ENCODE results near the gene PPP1CA. TPM values are rescaled to one million over a fixed set of nuclear protein-coding genes. Genes with fewer than 3 reads are reported as not detected.
A peak's percentile ranks its signal among the peaks of the same experiment; 100 is the strongest.

The PPP1CA gene
- total RNA-seq, 2 donors from 2014 or later = 168 to 215 TPM

DNA sequence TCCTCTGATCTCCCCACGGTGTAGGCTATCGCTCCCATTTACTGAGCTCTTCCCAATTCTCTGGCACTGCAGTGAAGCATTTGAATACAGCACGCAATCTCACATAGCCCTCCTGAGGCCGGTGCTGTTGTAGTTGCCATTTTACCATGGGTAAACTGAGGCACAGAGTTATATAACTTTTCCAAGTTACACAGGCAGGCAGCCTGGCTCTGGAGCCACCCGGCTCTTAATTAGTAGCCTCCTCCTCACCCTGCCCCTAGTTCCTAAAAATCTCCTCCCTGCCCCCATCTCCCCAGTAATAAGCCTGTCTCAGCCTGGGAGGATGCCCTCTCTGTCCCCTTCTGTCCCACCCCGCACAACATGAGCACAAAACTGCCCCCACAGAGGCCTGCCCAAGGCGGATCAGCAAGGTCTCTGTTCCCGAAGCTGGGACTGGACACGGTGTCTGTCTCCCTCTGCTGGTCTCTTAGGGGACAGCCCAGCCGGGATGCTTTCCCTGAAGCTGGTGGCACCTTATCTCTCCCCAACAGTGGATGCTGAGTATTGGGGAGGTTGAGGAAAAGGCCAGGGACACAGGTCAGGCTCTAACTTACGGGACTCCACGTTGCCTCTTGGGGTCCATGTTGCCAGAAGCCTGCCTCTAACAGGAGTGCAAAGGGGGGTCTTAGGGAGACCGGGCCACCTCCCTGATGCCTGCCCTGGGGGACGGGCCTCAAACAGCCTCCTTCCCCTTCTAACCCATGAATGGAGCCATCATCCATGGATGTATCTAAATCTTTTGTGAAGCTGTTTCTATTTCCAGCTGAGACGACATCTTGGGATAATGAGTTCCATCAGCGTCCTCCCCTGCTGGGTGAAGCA lies 19.2 kb downstream of the PPP1CA start:
- peak; percentile 79 for DNase-seq (ENCODE audit: low spot score)
- H3K9me3 ChIP-seq = no peaks in the 10 kb centered on the region
- peaks cover 3% of the 10 kb centered on the region for H3K4me1 ChIP-seq (replicated peaks)
- TF ChIP-seq, protein P1, sequence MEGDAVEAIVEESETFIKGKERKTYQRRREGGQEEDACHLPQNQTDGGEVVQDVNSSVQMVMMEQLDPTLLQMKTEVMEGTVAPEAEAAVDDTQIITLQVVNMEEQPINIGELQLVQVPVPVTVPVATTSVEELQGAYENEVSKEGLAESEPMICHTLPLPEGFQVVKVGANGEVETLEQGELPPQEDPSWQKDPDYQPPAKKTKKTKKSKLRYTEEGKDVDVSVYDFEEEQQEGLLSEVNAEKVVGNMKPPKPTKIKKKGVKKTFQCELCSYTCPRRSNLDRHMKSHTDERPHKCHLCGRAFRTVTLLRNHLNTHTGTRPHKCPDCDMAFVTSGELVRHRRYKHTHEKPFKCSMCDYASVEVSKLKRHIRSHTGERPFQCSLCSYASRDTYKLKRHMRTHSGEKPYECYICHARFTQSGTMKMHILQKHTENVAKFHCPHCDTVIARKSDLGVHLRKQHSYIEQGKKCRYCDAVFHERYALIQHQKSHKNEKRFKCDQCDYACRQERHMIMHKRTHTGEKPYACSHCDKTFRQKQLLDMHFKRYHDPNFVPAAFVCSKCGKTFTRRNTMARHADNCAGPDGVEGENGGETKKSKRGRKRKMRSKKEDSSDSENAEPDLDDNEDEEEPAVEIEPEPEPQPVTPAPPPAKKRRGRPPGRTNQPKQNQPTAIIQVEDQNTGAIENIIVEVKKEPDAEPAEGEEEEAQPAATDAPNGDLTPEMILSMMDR (IDR thresholded peaks at IDR 0.05) = peak; percentile 83 to 99 (median 94)
- no peak for TF ChIP-seq POLR2A (IDR thresholded peaks at IDR 0.05)
- TF ChIP-seq POLR2AphosphoS5 (IDR thresholded peaks at IDR 0.05) = peak; percentile 70
- intact Hi-C loops (cut with DNase I) = loop anchor here (1.0 to 5.0 kb wide), 2 partner anchors 26 to 120 kb away; no protein-coding TSS in a partner anchor
- no peaks in the 10 kb centered on the region for H3K27me3 ChIP-seq (replicated peaks; ENCODE audit: insufficient read depth)
- H3K36me3 ChIP-seq = no peaks in the 10 kb centered on the region
- H3K4me3 ChIP-seq = no peak overlapping the region
- WGBS = 41% methylated on average over 16 of the region's 16 CpGs
- H3K27ac ChIP-seq = no peak overlapping the region

DNA sequence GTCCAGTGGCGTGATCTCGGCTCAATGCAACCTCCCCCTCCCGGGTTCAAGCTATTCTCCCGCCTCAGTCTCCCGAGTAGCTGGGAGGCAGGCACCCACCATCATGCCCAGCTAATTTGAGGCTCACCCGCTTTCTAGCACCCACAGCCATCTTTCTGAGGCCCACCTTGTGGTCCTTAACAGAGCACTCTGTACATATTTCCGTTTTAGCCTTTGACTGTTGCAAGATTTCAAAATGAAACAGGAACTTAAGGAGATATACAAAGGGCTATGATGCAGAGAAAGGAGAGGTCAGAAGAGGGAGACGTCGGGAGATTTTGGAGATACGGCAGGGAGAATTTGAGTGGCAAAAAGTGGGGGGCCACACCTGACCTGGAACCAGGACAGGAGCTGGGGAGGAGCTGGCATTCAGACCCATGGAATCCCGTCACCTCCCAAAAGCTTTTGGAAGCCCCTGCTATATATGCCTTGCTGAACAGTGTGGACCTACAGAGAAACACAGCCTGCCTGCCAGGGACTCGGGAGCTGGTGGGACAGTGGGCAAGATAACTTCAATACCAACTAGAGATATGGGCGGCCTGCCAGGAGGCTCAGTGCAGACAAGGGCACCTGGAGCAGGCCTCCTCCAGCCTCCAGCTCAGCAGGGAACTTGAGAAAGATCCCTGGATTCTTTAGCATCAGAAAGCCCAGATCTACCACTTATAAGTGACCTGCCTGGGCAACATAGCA lies 20.2 kb downstream of the PPP1CA start:
- 79% methylated on average over 13 of the region's 13 CpGs for WGBS
- DNase-seq (ENCODE audit: low spot score) = no peak
- Histone ChIP-seq H3K4me1 (replicated peaks) (peaks cover 3% of the 10 kb centered on the region), H3K27ac (no peak overlapping the region), H3K9me3 (no peaks in the 10 kb centered on the region), H3K4me3 (no peak overlapping the region), H3K27me3 (replicated peaks; ENCODE audit: insufficient read depth) (no peaks in the 10 kb centered on the region), H3K36me3 (no peaks in the 10 kb centered on the region)
- intact Hi-C loops (cut with DNase I) = loop anchor here (5.0 kb wide), 1 partner anchor 119 kb away; no protein-coding TSS in a partner anchor
- no peak for TF ChIP-seq POLR2A (IDR thresholded peaks at IDR 0.05)
- TF ChIP-seq POLR2AphosphoS5 (IDR thresholded peaks at IDR 0.05) = no peak
- TF ChIP-seq, protein P1 (IDR thresholded peaks at IDR 0.05) = no peak

DNA sequence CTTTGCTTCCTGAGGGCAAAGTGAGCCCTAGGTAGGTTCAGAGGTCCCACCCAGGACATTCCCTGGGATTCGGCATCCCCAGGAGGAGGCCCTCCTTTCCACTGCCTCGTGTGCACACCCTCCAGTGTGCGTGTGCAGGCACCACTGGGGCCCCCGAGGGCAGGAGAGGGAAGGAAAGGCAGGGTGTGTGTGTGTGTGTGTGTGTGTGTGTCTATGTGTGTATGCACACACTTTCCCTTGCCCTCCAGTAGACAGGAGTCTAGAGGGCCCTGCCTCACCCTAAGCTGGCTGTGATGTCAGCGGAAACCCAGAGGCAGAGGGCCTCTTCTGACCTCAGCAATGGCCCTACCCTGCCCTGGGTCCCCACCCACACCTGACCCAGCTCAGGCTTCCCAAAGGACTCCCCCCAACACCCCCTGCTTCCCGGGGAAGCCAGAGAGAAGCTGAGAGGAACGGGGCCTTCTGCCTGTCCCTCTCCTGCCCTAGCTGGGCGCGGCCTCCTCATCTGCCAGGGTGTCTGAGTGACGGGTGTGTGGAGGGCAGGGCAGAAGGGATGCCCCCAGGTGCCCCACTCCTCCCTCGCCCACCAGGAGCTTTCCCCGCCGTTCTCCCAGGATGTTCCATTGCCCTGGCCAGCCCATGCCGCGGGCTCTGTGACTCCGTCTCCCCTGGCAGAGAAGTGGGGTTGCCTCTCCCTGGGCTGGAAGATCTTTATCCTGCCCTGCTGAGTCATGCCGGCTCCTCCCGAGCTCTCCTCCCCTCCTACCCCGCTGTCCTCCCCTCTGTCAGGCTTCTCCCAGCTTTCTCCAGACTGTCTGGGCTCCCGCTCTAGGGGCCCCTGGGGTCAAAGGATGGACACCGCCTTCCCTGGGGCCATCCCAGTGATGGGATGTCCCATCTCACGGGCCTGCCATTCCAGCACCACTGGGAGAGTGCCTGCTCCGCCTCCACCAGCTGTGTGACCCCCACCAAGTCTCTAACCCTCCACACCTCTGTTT lies 22.3 kb downstream of the PPP1CA start:
- intact Hi-C loops (cut with DNase I) = loop anchor here (5.0 kb wide), 1 partner anchor 117 kb away; no protein-coding TSS in a partner anchor
- Histone ChIP-seq H3K27me3 (replicated peaks; ENCODE audit: insufficient read depth) (no peaks in the 10 kb centered on the region), H3K4me1 (replicated peaks) (no peaks in the 10 kb centered on the region), H3K9me3 (no peaks in the 10 kb centered on the region), H3K27ac (no peak overlapping the region), H3K36me3 (no peaks in the 10 kb centered on the region), H3K4me3 (no peak overlapping the region)
- no peak for TF ChIP-seq POLR2AphosphoS5 (IDR thresholded peaks at IDR 0.05)
- TF ChIP-seq, protein P1 (IDR thresholded peaks at IDR 0.05) = no peak
- no peak for TF ChIP-seq POLR2A (IDR thresholded peaks at IDR 0.05)
- no peak for DNase-seq (ENCODE audit: low spot score)
- WGBS = 64% methylated on average over 23 of the region's 23 CpGs

DNA sequence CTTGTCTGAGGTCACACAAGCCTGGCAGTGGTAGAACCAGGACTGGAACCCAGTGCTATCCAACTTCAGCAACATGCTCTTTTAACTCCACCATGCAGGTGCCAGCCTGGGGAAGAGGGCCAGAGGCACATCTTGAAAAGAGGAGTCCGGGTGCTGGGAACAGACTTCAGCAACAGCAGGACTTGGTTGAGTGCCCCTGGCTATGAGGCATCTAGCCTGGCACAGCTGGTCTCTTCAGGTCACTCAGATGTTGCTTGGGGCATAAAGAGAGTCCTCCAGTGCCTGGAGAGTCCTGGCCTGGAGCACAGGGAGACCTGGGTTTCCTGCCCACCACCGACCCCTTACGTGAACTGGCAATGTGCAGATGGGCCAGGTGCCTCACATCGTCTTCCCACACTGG lies 23.1 kb downstream of the PPP1CA start:
- no peak overlapping the region for H3K4me3 ChIP-seq
- intact Hi-C loops (cut with DNase I) = no loop called here
- no peaks in the 10 kb centered on the region for H3K36me3 ChIP-seq
- 94% methylated on average over 4 of the region's 4 CpGs for WGBS
- TF ChIP-seq POLR2A (IDR thresholded peaks at IDR 0.05) (no peak), POLR2AphosphoS5 (IDR thresholded peaks at IDR 0.05) (no peak)
- TF ChIP-seq, protein P1 (IDR thresholded peaks at IDR 0.05) = no peak
- no peak for DNase-seq (ENCODE audit: low spot score)
- H3K4me1 ChIP-seq (replicated peaks) = peaks cover 4% of the 10 kb centered on the region
- no peak overlapping the region for H3K27ac ChIP-seq
- H3K27me3 ChIP-seq (replicated peaks; ENCODE audit: insufficient read depth) = no peaks in the 10 kb centered on the region
- no peaks in the 10 kb centered on the region for H3K9me3 ChIP-seq
